ENCODE measurements around the gene FAM136A. TPM values are rescaled to one million over a fixed set of nuclear protein-coding genes. Genes with fewer than 3 reads are reported as not detected.

FAM136A gene
- total RNA-seq, 1 experiment from 2014 or later = 53.4 TPM

DNA sequence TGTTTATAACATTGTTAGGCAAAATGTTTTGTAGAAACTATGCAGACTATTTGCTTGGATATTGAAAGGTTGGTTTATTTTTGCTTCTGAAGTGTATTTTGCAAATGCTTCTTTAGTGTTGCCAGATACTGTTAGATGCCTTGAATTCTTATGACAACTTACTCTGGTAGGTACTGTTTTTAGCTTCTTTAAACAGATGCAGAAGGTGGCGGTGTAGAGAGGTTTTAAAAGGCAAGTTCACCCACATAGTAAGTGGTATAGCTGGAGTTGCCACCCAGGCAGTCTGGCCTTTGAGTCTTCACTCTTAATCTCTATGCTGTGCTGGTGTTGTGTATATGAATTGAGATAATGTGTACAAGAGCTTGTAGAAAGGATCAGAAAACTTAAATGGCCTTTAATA is 40.4 kb downstream of the FAM136A start:
- Histone ChIP-seq H3K9me3 (ENCODE audit: control insufficient read depth, insufficient read depth, low read depth, low read length) (no peaks in the 10 kb centered on the region), H3K4me3 (ENCODE audit: low read depth in 2 of 2, low read length in 2 of 2) (no peak overlapping the region), H3K36me3 (ENCODE audit: control insufficient read depth, insufficient read depth, low read length) (no peaks in the 10 kb centered on the region), H3K4me1 (ENCODE audit: control insufficient read depth, insufficient read depth, low read length) (0 out of 2 replicates have a peak, but pooled peaks cover 5% of the 10 kb centered on the region), H3K27ac (ENCODE audit: low read length) (no peak overlapping the region), H3K27me3 (ENCODE audit: control insufficient read depth, insufficient read depth, low read length) (no peaks in the 10 kb centered on the region)
- in situ Hi-C loops (cut with HindIII; ENCODE audit: low pct_unique_long_range_greater_than_20kb, low sequenced_read_pairs) = no loop called here
- intact Hi-C loops (cut with micrococcal nuclease; ENCODE audit: unreplicated experiment) = no loop called here
- no peak for DNase-seq (ENCODE audit: low read depth, low spot score)
- no peak for ATAC-seq
- CTCF ChIA-PET = no interaction called here
- TSS peak; percentile 69 for BruUV-seq (replicated peaks)
- POLR2A ChIA-PET = no interaction called here
- TF ChIP-seq TCF7L2 (IDR thresholded peaks at IDR 0.05; ENCODE audit: low read depth, low read length) (no peak), POLR2AphosphoS5 (IDR thresholded peaks at IDR 0.05; ENCODE audit: low read depth, low read length) (no peak)
- TF ChIP-seq, protein P1, sequence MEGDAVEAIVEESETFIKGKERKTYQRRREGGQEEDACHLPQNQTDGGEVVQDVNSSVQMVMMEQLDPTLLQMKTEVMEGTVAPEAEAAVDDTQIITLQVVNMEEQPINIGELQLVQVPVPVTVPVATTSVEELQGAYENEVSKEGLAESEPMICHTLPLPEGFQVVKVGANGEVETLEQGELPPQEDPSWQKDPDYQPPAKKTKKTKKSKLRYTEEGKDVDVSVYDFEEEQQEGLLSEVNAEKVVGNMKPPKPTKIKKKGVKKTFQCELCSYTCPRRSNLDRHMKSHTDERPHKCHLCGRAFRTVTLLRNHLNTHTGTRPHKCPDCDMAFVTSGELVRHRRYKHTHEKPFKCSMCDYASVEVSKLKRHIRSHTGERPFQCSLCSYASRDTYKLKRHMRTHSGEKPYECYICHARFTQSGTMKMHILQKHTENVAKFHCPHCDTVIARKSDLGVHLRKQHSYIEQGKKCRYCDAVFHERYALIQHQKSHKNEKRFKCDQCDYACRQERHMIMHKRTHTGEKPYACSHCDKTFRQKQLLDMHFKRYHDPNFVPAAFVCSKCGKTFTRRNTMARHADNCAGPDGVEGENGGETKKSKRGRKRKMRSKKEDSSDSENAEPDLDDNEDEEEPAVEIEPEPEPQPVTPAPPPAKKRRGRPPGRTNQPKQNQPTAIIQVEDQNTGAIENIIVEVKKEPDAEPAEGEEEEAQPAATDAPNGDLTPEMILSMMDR (IDR thresholded peaks at IDR 0.05) = no peak
- TF ChIP-seq, protein P2, sequence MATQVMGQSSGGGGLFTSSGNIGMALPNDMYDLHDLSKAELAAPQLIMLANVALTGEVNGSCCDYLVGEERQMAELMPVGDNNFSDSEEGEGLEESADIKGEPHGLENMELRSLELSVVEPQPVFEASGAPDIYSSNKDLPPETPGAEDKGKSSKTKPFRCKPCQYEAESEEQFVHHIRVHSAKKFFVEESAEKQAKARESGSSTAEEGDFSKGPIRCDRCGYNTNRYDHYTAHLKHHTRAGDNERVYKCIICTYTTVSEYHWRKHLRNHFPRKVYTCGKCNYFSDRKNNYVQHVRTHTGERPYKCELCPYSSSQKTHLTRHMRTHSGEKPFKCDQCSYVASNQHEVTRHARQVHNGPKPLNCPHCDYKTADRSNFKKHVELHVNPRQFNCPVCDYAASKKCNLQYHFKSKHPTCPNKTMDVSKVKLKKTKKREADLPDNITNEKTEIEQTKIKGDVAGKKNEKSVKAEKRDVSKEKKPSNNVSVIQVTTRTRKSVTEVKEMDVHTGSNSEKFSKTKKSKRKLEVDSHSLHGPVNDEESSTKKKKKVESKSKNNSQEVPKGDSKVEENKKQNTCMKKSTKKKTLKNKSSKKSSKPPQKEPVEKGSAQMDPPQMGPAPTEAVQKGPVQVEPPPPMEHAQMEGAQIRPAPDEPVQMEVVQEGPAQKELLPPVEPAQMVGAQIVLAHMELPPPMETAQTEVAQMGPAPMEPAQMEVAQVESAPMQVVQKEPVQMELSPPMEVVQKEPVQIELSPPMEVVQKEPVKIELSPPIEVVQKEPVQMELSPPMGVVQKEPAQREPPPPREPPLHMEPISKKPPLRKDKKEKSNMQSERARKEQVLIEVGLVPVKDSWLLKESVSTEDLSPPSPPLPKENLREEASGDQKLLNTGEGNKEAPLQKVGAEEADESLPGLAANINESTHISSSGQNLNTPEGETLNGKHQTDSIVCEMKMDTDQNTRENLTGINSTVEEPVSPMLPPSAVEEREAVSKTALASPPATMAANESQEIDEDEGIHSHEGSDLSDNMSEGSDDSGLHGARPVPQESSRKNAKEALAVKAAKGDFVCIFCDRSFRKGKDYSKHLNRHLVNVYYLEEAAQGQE (IDR thresholded peaks at IDR 0.05; ENCODE audit: insufficient read depth in 1 of 2, low read depth in 2 of 2, low read length in 1 of 2) = no peak

DNA sequence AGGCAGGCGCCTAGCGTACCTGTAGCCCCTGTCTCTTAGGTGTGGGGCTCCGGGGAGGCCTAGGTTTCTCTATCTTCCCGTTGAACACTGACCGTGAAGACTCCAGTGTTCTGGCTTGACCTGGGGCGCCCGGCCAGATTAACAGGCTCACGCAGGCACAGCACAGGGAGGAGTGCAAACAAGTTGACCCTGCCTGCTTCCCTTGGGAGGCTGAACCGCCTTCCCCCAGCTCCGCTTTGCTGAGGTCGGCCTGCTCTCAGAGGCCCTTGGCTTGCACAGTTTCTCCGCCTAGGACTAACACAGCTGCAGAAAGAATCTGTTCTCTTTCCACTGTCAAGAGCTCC is 43.4 kb downstream of the FAM136A start:
- ChIA-PET POLR2A (interaction anchor here (0.5 to 1.1 kb wide), 3 partner anchors 13 to 344 kb away, joined by 3 to 9 read pairs (median 3); no protein-coding TSS in a partner anchor), CTCF (no interaction called here)
- H3K9me3 ChIP-seq (ENCODE audit: control insufficient read depth, insufficient read depth, low read depth, low read length) = no peaks in the 10 kb centered on the region
- 0 out of 2 replicates have a peak, but pooled peaks cover 5% of the 10 kb centered on the region for H3K4me1 ChIP-seq (ENCODE audit: control insufficient read depth, insufficient read depth, low read length)
- peak overlapping the region; percentile 25 for H3K27ac ChIP-seq (ENCODE audit: low read length)
- ATAC-seq = peak; percentile 45
- intact Hi-C loops (cut with micrococcal nuclease; ENCODE audit: unreplicated experiment) = no loop called here
- DNase-seq (ENCODE audit: low read depth, low spot score) = no peak
- BruUV-seq (replicated peaks) = no TSS peak
- no peaks in the 10 kb centered on the region for H3K27me3 ChIP-seq (ENCODE audit: control insufficient read depth, insufficient read depth, low read length)
- H3K4me3 ChIP-seq (ENCODE audit: low read depth in 2 of 2, low read length in 2 of 2) = peak overlapping the region; percentile 69 to 98
- H3K36me3 ChIP-seq (ENCODE audit: control insufficient read depth, insufficient read depth, low read length) = no peaks in the 10 kb centered on the region
- TF ChIP-seq SIN3A (IDR thresholded peaks at IDR 0.05; ENCODE audit: borderline replicate concordance, insufficient read depth, low read depth, low read length) (no peak), TCF7L2 (IDR thresholded peaks at IDR 0.05; ENCODE audit: low read depth, low read length) (no peak), POLR2AphosphoS5 (IDR thresholded peaks at IDR 0.05; ENCODE audit: low read depth, low read length) (no peak)
- TF ChIP-seq, protein P2 (IDR thresholded peaks at IDR 0.05; ENCODE audit: insufficient read depth in 1 of 2, low read depth in 2 of 2, low read length in 1 of 2) = no peak
- TF ChIP-seq, protein P1 (IDR thresholded peaks at IDR 0.05) = no peak
- in situ Hi-C loops (cut with HindIII; ENCODE audit: low pct_unique_long_range_greater_than_20kb, low sequenced_read_pairs) = no loop called here

All from Panc1 (cell line).